Bone marrow (tissue), 2 donors: ENCODE results near the gene MMP11.
A peak's percentile ranks its signal among the peaks of the same experiment; 100 is the strongest.

Experiments
- DNase-seq, 2 donors: peaks; one replicate each; lab custom pipeline; 2025; lab: John Stamatoyannopoulos, UW

The MMP11 gene

GRCh38 chr22:23781511-23782183, 9.0 kb downstream of the MMP11 start:
- DNase-seq = no peak

- DNase-seq = no peak
These were observed 9.6 kb downstream of the MMP11 start for GRCh38 chr22:23782252-23782651.

- no peak for DNase-seq
These were observed 10.1 kb downstream of the MMP11 start for GRCh38 chr22:23782703-23783102.

GRCh38 chr22:23783265-23784150, 10.9 kb downstream of the MMP11 start:
- no peak for DNase-seq

- no peak for DNase-seq
These were observed 11.6 kb downstream of the MMP11 start for GRCh38 chr22:23784215-23784732.

GRCh38 chr22:23786261-23786710, 13.6 kb downstream of the MMP11 start:
- DNase-seq = no peak

- peak; percentile 67 to 91 for DNase-seq
These were observed 14.3 kb downstream of the MMP11 start, which contains the start of gene SMARCB1 for GRCh38 chr22:23786752-23787599. SMARCB1 (plus strand) TSS chr22:23786966; CDS start chr22:23787170, 204 bp downstream.

GRCh38 chr22:23787600-23787896, 14.9 kb downstream of the MMP11 start:
- DNase-seq = no peak

- DNase-seq = no peak
These were observed 15.3 kb downstream of the MMP11 start for GRCh38 chr22:23787910-23788309.

- DNase-seq = no peak
These were observed 16.5 kb downstream of the MMP11 start for GRCh38 chr22:23789121-23789520.

GRCh38 chr22:23789638-23790037, 17.0 kb downstream of the MMP11 start:
- DNase-seq = no peak

- DNase-seq = no peak
These were observed 18.4 kb downstream of the MMP11 start for GRCh38 chr22:23790819-23791737.

- DNase-seq = no peak
These were observed 19.3 kb downstream of the MMP11 start for GRCh38 chr22:23791738-23792645.

GRCh38 chr22:23793326-23793725, 20.7 kb downstream of the MMP11 start:
- DNase-seq = no peak

GRCh38 chr22:23796461-23796860, 23.8 kb downstream of the MMP11 start:
- DNase-seq = no peak

GRCh38 chr22:23800297-23801237, 27.9 kb downstream of the MMP11 start:
- no peak for DNase-seq

- DNase-seq = no peak
These were observed 28.7 kb downstream of the MMP11 start for GRCh38 chr22:23801238-23801821.

- DNase-seq = no peak
These were observed 29.3 kb downstream of the MMP11 start for GRCh38 chr22:23801886-23802377.
